Stimulated activated CD4-positive, alpha-beta T cell treated with anti-CD3 and anti-CD28 coated beads, Interleukin-15, amount 100 ng/mL, for 48 hours (primary cell): ENCODE results near the gene DUSP15.
"Not testable (repeated sequence)": the region's sequence is repeated elsewhere in the genome, so short reads cannot be mapped to it uniquely, and the experiment has no call there.

Source experiments
- DNase-seq, 2 donors: peaks; one replicate each; pipeline ENCODE4 v3.0.0-alpha.2; 2020; ENCODE audit warnings: low read depth in 2 of 2

DUSP15 gene

DNA sequence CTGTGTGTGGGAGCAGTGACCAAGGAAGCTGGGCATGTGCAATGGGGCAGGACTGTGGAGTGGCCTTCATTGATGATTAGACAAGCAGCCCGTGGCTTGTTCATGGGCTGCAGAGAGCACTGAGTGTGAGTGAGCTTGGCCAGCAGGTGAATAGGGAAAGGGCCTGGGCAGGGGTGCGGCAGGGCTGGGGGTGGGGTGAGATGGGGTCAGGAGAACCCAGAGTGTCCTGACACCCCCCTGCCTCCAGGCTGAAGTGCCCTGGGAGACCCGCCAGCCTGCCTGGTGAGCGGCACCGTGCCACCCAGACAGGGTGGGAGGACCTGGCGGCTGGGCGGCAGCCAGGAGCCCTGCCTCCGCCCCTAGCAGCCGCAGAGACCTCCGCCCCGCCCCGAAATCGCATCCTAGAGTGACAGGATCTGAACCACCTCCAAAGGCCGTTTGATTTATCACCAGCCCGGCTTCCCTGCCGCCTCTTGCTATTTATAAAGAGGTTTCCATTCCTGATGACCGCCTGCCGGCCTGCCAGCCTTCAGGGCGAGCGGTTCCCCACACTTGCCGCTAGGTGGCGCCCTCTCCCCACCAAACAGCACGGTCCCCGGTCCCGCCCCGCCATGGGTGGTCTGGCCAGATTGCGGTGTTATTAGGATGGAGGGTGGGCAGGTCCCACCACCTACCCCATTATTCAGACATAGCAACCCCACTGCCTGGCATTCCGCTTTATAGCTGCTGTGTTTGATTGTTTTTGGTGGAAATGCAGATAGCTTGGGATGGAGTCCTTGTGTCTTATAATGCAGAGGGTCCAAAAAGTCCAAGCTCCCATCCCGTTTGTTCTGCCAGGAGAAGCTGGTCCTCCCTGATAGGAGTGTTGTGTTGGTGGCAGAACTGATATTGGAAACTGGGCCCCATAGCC lies 47.7 kb downstream of the DUSP15 start:
- DNase-seq, result peak; percentile 43 to 66

DNA sequence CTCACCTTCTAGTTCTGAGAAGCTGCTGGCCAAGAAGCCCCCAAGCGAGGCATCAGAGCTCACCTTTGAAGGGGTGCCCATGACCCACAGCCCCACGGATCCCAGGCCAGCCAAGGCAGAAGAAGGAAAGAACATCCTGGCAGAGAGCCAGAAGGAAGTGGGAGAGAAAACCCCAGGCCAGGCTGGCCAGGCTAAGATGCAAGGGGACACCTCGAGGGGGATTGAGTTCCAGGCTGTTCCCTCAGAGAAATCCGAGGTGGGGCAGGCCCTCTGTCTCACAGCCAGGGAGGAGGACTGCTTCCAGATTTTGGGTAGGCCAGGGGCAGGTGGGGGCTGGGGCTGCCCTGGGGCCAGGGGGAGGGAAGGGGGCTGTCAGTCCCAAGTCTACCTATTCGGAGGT lies 48.9 kb downstream of the DUSP15 start:
- no peak for DNase-seq

GRCh38 chr20:31820228-31820627 lies 50.1 kb downstream of the DUSP15 start:
- DNase-seq, result no peak

DNA sequence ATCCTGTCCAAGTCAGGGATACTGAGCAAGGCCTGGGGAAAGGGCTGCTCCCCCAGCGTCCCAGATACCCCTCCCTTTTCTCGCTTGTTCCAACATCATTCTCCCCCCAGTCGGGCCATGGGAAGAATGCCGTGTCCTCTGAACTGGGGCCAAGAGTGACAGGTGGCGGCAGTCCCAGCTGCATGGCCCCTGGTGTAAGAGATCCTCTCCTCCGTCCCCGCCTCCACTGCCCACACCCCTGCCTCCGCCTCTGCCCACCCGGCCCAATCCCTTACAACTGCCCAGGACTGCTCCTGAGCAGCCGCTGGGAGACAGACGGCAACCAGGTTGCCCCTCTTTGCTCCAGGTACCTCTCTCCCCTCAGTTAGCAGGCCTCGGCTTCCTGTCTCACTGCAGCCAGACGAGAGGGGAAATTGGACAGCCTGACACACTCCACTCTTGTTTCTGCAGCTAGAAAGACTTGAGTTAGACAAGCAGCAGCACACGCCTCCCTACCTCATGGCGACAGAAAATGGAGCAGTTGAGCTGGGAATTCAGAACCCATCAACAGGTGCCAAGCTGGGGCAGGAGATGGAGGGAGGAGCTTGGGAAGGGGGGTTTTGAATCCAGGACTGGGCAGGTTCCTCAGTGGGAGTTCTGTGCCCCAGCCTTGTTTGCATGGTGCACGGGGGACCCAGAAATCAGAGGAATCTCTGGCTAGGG lies 51.1 kb downstream of the DUSP15 start, which contains the start of gene MYLK2:
MYLK2 (plus strand) TSS at position 274 of the 702 bp plus-strand sequence; CDS start at position 499, 225 bp downstream.
- no peak for DNase-seq

- no peak for DNase-seq
These were observed 51.9 kb downstream of the DUSP15 start for GRCh38 chr20:31818376-31818908.

DNA sequence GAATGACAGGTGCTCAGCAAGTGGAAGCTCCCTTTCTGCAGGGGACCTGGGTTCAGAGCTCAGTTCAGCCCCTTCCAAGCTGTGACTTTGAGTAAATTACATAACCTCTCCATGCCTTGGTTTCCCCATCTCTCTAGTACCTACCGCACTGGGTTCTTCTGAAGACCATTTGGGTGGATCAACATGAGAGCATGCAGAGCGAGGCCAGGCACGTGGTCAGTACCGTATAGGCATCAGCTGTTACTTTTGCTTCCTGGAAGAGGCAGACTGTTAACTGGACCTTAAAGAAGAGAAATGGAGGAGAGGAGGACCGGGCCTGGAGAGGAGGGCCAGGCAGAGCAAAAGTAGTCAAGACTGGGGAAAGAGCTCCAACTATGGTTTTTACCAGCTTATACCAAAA lies 52.9 kb downstream of the DUSP15 start:
- no peak for DNase-seq

GRCh38 chr20:31816221-31816620 lies 54.1 kb downstream of the DUSP15 start:
- DNase-seq, result no peak

GRCh38 chr20:31815408-31816188 lies 54.7 kb downstream of the DUSP15 start:
- DNase-seq, result no peak

DNA sequence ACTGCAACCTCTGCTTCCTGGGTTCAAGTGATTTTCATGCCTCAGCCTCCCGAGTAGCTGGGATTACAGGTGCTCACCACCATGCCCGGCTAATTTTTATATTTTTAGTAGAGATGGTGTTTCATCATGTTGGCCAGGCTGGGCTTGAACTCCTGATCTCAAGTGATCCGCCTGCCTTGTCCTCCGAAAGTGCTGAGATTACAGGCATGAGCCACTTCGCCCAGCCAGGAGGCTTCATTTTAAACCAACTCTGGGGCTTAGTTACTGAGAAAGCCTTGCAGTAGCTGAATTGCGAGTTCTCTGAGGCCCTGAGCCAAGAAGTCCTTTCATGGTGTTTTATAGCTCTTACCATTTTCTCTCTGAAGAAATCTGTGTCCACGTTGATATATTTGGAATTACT lies 56.2 kb downstream of the DUSP15 start:
- DNase-seq, result not testable (repeated sequence)

DNA sequence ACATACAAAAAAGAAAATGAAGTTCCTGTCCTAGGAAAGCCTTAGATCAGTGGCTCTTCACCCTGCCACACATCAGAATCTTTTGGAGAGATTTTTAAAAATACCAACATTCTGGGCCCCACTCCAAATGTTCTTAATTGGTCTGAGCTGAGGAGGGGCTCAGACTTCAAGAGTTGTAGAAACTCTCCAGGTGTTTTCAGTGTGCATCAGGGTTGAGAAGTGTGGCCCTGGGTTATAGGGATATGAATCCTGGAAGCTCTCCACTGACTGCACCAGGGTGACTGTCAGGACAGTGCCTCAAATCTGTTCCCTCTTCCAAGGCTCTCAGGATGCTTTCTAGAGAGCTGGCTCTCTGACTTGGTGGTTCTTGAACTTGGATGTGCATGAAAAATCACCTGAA lies 56.7 kb downstream of the DUSP15 start:
- no peak for DNase-seq

GRCh38 chr20:31811796-31812728 lies 58.3 kb downstream of the DUSP15 start:
- DNase-seq, result no peak

- DNase-seq, result no peak
These were observed 59.1 kb downstream of the DUSP15 start for GRCh38 chr20:31811198-31811597.
